Measurements from ENCODE around the gene COL26A1.

The COL26A1 gene

DNA sequence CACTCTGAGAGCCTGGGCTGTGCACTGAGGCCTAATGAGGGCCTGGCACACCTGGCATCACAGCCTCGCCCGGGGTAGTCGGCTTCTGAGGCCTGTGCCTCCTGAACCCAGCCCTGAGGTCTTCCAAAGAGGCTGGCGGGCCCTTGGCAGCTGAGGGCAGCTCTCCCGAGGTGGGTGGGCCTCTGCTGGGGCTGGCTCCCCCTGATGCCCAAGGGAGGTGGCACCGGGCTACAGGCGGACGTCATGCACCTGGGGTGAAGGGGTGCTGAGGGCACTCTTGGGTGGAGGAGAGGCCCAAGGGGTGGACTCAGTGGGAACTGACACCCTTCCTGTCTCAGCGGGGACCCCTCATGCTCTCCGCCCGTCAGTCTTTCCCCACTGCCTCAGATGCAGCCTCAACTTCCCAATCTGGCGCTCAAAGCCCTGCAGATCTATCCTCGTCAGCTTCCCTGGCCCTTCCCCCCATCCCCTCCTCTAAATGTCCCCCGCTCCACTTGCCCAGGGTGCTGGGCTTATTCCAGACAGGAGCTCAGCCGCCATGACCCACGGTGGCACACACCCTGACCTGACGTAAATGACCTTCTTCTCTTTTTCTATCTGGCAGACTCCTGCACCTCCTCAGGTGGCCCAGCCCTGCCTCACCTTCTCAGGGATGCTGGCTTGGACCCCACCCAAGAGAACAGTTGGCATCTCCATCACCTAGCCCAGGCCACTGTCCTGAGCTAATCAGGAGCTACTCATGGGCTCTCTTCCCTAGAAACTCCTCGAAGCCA lies 228.2 kb downstream of the COL26A1 start:
- H3K27ac ChIP-seq = no peak overlapping the region
- TF ChIP-seq, protein P1, sequence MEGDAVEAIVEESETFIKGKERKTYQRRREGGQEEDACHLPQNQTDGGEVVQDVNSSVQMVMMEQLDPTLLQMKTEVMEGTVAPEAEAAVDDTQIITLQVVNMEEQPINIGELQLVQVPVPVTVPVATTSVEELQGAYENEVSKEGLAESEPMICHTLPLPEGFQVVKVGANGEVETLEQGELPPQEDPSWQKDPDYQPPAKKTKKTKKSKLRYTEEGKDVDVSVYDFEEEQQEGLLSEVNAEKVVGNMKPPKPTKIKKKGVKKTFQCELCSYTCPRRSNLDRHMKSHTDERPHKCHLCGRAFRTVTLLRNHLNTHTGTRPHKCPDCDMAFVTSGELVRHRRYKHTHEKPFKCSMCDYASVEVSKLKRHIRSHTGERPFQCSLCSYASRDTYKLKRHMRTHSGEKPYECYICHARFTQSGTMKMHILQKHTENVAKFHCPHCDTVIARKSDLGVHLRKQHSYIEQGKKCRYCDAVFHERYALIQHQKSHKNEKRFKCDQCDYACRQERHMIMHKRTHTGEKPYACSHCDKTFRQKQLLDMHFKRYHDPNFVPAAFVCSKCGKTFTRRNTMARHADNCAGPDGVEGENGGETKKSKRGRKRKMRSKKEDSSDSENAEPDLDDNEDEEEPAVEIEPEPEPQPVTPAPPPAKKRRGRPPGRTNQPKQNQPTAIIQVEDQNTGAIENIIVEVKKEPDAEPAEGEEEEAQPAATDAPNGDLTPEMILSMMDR (IDR thresholded peaks at IDR 0.05) = no peak
- no peak for TF ChIP-seq ZFX (IDR thresholded peaks at IDR 0.05; ENCODE audit: borderline replicate concordance)

DNA sequence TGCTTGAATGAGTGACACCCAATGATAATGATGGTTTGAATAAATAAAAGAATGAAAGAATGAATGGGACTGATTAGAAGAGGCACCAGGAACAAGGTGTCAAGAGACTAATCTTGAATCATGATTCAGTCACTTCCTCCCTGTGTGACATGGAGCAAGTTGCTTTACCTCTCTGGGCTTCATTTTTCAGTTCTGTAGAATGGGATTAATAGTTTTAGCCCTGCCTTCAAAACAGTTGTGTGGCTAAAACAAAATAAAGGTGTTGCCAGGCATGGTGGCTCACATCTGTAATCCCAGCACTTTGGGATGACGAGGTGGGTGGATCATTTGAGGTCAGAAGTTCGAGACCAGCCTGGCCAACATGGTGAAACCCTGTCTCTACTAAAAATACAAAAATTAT lies 228.8 kb downstream of the COL26A1 start:
- TF ChIP-seq, protein P1 (IDR thresholded peaks at IDR 0.05) = no peak
- no peak for TF ChIP-seq ZFX (IDR thresholded peaks at IDR 0.05; ENCODE audit: borderline replicate concordance)
- H3K27ac ChIP-seq = no peak overlapping the region

DNA sequence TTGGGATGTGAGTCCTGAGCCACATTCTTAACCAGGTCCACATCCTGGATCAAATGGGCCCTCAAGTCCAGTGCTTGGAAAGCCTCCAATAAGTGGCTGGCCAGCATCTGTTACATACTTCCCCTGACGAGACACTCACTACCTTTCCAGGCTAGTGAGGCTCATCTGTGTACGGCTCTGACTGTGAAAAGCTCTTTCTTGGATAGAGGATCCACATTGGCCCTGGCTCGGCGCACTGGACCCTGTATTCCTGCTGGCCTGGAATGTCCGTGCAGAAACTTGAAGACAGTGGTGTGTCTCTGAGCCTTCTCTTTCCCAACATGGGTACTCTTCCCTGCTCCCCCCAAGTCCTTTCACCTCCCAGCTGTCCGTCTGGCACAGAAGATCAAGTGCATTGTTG lies 230.9 kb downstream of the COL26A1 start:
- H3K27ac ChIP-seq = no peak overlapping the region
- TF ChIP-seq ZFX (IDR thresholded peaks at IDR 0.05; ENCODE audit: borderline replicate concordance) = no peak
- TF ChIP-seq, protein P1 (IDR thresholded peaks at IDR 0.05) = no peak

- H3K27ac ChIP-seq = no peak overlapping the region
- TF ChIP-seq, protein P1 (IDR thresholded peaks at IDR 0.05) = no peak
- TF ChIP-seq ZFX (IDR thresholded peaks at IDR 0.05; ENCODE audit: borderline replicate concordance) = no peak
These were observed 232.1 kb downstream of the COL26A1 start for GRCh38 chr7:101594790-101595189.

DNA sequence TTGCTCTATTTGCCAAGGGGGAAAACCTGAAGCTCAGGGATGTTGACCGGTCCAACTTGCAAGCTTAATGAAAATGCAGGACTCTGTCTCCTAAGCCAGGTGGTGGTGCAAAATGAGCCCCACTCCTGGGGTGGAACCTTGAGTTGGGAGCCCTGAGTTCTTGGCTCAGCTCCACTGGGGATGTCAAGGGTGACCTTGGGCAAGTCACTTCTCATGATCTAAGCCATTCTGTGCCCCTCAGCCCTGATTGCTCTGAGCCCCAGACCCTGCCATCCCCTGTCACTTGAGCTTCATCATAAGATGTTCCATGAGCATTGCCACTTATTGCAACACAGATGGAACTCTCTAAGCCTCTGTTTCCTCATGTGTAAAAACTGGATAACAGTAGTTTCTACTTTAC lies 232.6 kb downstream of the COL26A1 start:
- TF ChIP-seq, protein P1 (IDR thresholded peaks at IDR 0.05) = no peak
- no peak for TF ChIP-seq ZFX (IDR thresholded peaks at IDR 0.05; ENCODE audit: borderline replicate concordance)
- no peak overlapping the region for H3K27ac ChIP-seq

DNA sequence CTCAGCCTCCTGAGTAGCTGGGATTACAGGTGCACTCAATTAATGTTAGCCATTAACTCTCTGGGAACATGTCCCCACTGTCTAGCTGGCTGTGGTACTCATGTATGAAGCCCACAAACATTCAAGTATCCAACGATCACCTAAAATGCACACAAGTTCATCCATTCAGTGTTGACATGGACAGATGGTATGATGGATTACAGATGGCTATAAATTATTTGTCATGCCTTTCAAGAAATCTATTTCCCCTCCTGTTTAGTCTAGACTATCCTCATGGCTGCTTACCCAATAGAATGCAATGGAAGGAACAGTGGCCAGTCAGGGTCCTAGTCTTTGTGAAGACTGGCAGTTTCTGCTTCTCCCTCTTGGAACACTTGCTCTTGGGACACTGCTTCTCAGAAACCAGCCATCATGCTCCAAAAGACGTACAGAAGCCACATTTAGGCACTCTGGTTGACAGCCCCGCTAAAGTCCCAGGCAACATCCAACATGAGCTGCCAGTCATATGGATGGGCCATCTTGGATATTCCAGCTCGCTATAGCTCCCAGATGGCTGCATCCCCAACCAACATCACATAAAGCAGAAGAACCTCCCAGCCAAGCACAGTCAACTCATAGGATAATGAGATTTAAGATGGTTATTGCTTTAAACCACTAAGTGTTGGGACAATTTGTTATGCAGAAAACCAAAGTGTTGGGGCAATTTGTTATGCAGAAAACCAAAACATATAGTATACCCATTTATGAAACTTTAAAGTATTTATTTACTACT lies 233.3 kb downstream of the COL26A1 start:
- TF ChIP-seq, protein P1 (IDR thresholded peaks at IDR 0.05) = no peak
- TF ChIP-seq ZFX (IDR thresholded peaks at IDR 0.05; ENCODE audit: borderline replicate concordance) = no peak
- H3K27ac ChIP-seq = no peak overlapping the region

DNA sequence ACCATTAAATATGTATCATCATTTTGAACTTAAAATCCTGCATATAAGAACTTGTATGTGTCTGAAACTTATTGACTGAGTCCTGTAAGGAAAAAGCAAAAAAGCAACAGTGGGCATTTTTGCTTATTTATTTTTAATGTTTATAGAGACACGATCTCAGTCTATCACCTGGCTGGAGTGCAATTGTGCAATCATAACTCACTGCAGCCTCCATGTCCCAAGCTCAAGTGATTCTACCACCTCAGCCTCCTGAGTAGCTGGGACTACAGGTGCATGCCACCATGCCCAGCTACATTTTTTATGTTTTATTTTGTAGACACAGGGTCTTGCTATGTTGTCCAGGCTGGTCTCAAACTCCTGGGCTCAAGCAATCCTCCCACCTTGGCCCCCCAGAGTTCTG lies 234.2 kb downstream of the COL26A1 start:
- no peak overlapping the region for H3K27ac ChIP-seq
- no peak for TF ChIP-seq ZFX (IDR thresholded peaks at IDR 0.05; ENCODE audit: borderline replicate concordance)
- TF ChIP-seq, protein P1 (IDR thresholded peaks at IDR 0.05) = no peak
